ENCODE data around the gene CD247.

The CD247 gene

DNA sequence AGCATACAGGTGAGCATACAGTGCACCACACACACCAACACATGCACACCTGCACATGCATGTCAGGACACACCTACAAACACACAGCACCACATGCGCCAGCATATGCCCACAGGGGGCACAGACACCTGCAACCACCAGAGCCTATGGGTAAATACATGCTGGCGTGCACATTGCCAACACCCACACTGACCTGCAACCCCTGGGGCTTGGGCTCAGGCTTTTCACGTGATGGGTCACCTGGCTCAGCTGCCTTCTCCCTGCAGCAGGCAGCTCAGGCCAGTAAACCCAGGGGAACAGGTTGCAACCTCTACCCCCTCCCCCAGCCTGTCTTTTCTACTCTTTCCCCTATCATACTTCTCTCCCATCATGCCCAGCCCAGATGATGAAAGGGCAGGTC is 8.1 kb downstream of the CD247 start:
- DNase-seq: no peak

DNA sequence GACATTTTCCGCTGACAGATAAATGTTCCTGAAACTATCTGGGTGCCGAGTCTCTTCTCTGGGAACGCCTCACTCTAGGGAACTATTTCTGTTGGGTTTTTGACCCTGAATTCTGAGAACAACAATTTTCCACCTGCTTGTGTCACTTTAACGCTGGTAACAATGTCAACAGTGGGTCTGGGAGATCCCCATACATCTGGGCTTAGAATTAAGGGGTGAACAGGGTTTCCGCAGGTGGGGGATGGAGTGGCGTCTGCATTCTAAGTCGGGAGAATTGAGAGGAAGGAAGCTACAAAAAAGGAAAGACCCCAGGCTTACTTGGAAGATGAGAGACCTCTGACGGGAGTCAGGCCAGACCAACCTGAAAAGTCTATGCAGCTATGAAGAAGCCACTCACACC is 8.7 kb downstream of the CD247 start:
- no peak for DNase-seq

DNA sequence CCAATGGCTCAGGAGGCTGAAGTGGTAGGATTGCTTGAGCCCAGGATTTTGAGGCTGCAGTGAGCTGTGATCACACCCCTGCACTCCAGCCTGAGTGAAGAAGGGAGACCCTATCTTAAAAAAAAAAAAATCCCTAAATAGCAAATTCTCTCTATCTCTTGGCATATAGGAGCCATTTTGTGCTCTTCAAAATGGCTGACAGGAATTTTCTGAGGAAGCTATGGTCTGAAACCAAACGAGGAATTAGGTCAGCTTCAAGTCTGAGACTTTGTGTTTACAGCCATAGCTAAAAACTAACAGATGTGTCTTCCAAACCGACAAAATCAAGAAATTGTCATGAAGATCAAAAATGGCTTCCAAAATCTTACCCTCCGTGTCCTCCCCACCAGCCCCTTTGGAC is 10.6 kb downstream of the CD247 start:
- DNase-seq: no peak

DNA sequence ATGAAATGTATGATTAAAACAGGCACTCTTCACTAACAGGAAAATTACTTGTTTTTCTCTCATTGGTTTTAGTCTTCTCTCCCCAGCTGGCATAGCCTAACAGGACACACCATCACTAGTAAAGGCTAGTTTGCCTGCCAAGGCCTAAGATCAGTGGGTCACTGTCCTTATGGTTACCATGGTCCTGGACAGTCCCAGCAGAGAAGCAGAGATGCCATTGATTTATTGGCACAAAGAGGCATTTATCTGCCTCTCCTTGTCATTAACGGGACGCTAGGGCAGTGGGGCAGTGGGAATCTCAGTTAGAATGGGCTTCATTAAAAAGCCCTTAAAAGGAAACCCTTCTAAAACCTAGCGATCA is 13.9 kb downstream of the CD247 start:
- DNase-seq: no peak

DNA sequence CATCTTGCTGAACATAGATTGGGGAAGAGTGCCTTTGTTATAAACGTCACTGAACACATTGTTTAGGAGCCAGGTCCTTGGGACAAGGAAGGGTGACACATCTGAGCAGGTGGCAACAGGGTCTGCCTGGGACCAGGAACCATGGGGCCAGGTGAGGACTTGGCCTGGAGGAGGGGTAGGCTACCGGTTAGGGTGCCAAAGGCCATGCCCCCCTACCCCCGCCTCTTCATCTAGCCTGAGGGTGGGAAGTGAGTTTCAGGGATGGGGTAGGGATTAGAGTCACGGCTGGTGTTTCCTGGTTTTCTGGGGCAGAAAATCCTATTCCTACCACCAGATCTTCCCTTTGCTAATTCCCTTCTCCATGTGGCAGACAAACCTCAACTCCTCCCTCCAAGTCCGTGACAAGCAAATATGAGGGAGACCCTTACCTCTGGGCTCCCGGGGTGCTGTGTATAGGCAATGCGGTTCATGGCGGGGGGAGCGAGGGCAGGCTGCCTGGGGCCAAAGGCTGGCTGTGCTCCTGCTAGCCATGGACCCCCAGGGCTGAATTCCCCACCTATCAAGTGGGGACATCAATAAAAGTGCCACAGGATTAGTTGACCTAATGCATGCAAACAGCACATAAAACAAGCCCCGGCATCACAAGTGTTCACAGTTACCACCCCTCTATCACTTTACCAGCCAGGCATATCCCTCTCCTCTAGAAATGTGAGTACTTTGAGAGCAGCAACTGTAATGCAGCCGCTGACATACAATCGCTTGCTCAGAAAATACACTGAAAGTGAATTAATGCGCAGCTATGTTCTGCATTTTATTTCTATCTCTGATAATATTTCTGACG is 14.5 kb downstream of the CD247 start:
- no peak for DNase-seq

DNA sequence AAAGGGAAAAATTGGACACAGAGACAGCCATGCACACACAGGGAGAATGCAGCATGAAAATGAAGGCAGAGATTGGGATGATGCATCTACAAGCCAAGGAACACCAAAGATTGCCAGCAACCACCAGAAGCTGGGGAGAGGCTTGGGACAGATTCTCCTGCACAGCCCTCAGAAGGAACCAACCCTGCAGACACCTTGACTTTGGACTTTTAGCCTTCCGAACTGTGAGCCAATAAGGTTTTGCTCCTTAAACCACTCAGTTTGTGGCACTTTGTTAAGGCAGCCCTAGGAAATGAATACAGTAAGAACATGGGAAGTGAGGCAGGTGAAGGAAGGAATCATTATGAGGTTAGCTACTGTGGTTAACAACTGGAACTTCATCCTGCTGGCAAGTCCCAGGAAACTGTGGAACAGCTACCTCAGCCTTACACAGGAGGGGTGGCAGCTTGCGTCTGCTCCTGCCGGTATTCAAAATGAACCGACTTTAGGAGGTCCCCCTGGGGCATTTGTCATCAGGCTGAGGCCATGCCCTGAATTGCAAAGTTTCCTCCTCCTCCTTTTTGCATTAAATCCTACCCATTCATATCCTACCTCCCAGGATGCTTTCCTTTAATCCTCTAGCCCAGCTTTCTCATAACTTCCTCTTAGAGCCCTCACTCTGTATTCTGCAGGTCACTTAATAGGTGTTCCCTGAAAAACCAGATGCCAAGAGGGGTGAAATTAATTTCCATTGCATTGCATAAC is 15.4 kb downstream of the CD247 start:
- DNase-seq: no peak

DNA sequence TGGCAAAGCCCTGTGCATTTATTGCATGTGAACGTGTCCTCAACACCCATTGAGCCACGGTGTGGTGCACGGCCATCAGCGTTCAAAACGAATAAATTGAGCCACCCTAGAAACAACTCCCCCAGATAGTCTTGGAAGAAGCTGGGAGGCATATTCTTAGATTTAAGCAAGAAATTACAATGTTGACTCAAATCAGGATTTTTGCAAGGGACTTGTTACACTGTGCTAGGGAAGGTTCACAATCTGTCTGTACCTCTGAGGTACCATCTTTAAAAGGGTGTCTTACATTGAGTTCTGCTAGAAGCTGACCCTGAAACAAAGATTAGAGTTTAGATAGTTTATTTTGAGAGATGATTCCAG is 16.2 kb downstream of the CD247 start:
- no peak for DNase-seq

DNA sequence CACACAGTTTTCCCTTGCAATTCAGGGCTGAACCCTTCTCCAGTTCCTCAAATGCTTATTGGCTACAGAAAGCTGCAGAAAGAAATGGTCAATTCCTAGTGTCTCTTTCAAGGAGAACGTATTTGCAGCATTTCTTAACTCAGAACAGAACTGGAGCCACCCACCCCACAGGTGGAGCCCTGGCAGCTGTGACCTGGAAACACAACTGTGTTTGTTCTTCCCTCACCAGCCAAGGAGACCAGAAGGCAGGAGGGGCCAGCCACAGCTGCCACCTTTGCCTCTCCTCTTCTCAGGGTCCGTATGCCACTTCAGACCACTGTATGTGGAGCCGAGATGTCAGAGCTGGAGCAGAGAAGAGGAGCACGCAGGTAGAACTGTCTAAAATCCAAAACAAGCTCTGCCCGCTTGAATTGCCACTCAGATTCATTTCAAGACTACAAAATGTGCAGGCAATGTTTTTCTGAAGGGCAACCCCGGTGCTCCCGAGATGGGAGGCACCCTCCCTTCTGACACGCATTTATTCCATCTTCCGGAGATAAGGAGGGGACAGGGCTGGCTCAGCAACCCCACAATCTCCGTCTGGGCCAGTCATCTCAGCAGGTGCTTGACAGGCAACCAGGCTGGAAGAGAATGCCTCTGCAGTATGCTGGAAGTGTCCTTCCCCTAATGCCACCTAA is 16.7 kb downstream of the CD247 start:
- DNase-seq: no peak

DNA sequence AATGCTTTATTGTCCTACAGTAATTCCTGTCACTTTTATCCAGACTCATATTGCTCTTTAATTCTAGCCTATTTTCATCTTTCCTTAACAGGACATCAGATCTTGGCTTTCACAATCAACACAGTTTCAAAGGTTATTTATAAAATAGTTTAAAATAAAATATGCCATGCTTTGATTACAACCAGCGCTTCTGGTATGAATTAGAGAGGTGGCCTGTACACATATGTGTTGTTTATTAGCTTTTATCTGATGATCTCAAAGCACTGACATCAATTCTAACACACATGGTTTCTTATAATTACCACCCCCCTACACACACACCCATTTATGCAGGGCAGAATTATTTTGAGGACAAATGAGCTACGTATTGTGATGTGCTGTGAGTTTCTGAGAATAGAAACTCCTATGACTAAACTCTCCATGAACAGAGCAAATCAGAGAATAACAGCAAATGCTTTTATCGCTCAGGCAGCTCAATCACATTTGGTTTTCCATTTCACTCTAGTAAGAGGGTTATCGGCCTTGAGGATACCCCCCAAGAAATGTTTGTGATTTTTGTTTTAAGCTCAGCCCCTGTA is 18.0 kb downstream of the CD247 start:
- DNase-seq: no peak

DNA sequence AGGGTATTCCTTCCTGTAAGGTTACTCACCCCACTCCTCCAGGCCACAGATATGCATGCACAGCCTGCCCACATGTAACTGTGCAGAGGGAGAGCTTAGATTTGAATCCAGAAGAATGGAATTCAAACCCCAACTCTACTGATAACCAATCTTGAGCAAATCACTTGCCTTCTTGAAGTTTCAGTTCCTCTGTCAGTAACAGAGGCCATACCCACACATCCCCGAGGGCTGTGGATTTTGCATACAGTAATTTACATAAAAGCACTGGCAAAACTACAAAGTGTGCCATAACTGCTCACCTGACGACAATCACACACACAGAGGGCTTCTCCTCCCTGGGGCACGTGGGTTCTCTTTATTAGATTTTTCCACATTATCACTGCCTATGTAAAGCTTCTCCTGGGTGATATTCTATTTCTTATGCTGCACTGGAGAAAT is 18.6 kb downstream of the CD247 start:
- peak; percentile 97 for DNase-seq

DNA sequence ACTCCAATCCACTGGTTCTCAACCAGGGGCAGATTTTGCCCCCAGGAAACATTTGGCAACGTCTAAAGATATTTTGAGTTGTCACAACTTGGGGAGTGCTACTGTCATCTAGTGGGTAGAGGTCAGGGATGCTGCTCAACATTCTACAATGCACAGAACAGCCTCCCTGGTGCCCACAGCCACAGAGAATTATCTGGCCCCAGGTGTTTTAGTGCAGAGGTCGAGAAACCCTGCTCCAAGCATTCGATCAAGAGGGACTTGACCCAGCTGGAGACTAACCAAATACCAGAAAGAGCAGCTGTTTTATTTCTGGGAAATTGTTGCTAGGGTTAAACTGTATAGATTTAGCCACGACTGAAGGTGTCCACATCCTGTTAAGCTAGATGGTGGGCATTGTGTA is 19.2 kb downstream of the CD247 start:
- no peak for DNase-seq

DNA sequence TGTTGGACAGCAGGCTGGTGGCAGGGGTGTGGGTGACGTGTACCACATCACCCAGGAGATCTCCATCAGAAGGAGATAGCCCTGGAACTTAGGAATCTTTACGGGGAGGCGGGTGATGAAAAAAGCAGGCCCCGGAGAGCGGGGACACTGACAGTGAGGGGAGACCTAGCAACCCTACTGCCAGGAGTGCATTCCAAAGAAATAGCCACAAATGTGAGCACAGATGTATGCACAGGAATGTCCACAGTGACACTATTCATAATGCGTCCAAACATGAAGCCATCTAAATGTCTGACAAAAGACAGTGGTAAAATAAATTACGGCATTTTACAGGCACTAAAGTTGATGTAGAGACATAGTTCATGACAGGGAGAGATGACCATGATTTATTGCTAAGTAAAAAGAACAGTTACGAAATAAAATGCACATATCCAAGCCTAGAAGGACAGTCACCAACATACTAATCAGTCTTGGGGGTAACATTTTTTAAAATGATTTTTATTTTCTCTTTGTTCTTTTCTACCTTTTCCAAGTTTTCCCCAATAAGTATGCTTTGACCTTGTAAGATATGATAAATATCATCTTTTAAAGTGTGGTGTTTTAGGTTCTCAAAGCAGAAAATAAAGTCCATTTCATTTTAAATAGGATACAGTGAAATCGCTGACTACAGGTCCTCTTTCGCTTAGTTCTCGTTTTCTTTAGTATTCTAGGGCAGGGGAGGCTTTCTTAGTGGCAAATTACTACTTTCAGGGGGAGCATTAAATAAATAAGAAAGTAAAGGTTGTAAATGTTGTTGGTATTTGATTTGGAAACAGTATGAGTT is 21.3 kb downstream of the CD247 start:
- DNase-seq: no peak

DNA sequence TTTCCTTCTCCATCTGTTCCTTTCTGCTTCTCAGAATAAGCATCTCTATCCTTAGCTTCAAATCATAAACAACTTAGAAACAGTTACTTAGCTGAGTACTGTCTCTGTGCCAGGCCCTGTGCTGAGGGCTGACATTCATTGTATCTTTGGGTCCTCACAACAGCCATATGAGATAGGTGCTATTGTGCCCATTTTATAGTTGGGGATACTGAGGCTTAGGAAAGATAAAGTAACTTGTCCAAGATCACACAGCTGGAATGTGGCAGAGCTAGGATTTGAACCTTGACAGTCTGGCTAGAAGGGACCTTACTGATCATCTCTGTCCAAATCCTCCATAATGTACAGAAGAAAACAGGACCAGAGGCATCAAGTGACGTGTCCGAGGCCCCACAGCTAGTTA is 25.0 kb downstream of the CD247 start:
- no peak for DNase-seq

DNA sequence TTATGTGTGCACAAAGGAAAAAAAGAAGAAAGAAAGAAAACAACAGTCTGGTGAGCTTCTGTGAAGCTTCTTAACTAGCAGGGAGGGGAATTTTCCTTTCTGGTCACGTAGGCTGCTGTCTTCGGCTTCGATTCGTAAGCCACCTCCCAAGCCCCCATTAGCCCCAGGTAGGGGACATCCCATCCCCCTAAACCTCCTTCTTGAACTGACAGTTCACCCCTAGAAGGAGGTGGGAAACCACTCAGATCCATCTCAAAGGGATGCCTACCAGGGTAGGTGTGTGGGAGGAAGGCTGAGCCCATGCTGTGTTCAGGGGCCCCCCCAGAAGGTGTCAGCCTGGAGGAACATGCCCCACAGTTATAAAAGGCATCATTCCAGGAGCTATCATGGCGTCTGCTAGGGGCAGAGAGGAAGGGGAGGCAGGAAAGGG is 25.8 kb downstream of the CD247 start:
- DNase-seq: no peak

DNA sequence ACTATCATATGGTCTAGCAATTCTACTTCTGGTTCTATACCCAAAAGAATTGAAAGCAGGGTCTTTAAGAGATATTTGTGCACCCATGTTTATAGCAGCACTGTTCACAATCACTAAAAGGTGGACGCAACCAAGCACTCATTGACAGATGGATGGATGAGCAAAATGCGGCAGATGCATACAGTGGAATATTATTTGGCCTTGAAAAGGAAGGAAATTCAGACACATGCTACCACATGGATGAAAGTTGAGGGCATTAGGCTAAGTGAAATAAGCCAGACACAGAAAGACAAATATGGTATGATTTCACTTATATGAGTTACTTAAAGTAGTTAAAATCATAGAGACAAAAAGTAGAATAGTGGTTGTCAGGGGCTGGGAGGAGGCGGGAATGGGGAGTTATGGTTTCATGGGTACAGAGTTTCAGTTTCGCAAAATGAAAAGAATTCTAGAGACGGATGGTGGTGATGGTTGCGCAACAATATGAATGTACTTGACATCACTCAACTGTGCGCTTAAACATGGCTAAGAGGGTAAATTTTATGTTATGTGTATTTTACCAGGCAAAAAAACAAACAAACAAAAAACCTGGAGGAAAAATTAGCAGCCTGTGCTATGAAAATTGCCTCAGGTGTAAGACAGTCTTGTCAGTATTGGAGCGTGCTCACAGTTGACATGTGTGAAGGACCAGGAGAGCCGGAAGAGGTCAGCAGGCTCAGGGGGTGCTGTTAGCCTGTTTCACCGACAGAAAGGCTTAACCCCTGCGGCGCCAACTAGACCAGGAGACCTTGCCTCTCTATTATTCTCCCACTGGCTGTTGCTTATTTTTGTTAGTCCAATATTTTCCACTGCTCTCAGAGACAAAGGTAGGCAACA is 26.5 kb downstream of the CD247 start:
- no peak for DNase-seq

DNA sequence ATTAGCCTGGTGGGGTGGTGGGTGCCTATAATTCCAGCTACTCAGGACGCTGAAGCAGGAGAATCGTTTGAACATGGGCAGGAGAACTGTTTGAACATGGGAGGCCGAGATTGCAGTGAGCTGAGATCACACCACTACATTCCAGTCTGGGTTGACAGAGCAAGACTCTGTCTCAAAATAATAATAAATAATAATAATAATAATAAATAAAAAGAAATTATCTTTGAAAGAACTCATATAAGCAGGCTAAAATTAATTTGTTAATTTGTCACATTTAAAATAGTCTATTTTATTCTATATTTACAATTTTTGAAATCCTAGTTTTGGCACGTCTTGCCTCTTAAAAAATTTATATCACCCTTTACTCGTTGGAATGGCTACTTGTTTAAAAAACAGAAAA is 27.6 kb downstream of the CD247 start:
- no peak for DNase-seq

DNA sequence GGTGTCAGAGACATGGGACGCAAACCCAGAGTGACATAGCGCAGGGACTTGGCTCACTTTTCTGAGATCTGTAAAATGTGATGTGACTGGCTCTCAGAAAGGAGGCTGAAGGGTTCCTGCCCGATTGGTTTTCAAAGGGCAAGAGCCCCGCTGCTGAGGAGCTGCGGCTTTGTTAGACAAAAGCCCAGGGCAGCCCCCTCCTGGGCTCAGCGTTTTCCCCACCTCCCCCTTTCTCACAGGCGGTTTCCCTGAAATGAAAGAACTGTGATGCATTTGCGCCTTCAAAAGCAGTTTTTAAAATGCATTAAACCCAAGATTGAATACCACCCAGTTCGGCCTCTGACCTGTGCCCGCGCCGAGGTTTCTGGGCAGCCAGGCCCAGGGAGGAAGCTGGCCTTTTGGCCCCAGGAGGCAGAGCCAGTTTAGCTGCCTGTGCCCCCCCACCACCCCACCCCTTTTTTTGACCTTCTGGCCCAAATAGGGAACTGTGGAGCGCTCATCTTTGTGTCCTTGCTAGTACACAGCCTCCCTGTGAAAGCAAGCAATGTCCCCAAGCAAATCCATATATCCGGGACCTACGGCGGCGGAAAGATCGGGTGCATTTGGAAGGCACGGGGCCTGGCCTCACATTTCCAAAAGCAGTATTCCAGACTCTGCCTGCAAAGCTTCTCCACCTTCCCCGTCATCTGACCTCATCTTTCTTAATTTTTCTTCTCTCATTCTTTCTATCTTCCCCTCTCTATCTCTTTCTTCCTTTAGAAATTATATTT is 28.6 kb downstream of the CD247 start:
- no peak for DNase-seq

DNA sequence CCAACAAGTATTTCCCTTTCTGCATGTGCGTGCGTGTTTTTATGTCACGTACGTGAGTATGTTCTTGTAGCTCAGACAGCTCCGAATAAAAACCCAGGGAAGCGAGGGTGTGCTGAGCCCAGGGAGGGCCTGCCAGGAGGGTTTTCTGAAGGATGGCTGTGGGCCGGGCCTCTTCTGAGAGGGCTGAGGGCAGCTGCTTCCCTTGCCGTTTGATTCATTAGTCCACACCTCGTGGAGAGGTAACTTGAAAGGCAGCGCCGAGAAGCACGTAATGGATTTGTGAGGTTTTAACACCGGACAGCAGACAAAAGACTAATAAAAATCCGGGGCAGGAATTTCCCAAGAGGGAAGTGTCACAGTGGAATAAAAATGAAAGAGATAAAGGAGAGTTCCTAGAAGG is 29.5 kb downstream of the CD247 start:
- DNase-seq: no peak

DNA sequence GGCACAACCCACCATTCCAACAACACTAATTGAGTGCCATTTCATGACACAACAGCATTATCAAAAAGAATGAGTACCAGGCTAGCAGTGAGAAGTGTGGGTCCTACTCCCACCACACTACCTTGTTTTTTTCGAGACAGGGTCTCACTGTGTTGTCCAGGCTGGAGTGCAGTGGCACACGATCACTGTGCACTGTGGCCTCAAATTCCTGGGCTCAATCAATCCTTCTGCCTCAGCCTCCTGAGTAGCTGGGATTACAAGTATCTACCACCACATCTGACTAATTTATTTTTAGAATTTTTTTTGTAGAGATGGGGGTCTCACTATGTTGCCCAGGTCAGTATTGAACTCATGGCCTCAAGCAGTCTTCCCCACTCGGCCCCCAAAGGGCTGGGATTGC is 30.7 kb downstream of the CD247 start:
- DNase-seq: no peak

DNA sequence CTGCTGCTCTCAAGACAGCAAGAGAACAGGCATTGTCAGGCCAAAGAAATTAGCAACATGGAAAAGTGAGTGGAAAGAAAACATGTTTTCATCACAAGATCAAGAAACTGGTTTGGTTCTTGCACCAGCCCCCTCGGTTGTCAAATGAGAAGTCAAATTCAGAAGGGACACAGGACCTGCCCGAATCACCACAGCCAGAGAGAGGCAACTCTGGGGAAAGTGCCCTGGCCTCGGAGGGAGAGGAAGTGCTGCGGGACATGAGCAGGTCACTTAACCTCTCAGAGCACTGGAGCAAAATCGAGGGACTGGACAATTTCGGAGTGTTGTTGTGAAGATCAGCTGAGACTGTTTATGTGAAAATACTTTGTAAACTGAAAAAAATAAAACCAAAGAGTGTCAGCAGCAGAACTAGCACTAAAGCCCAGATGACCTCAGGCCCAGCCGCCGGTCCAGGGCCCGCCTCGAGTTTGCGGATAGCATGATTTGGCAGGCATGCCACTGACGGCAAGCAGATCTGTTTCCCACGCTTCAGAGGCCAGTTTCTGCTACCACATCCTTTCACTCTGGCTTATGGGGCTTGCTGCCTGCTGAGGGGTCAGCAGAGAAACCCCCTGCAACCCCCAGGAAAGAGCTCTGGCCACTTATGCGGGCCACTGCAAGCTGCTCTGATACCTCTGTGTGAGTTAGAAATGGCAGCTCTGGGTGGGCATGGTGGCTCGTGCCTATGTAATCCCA is 32.1 kb downstream of the CD247 start:
- DNase-seq: no peak
